Smooth muscle cell of the brain vasculature (primary cell): ENCODE results near the gene BCL7C.

Source experiments
- DNase-seq: peaks from one replicate; pipeline ENCODE4 v3.0.0-alpha.2; 2012; ENCODE audit warnings: low read depth, low spot score

The BCL7C gene

DNA sequence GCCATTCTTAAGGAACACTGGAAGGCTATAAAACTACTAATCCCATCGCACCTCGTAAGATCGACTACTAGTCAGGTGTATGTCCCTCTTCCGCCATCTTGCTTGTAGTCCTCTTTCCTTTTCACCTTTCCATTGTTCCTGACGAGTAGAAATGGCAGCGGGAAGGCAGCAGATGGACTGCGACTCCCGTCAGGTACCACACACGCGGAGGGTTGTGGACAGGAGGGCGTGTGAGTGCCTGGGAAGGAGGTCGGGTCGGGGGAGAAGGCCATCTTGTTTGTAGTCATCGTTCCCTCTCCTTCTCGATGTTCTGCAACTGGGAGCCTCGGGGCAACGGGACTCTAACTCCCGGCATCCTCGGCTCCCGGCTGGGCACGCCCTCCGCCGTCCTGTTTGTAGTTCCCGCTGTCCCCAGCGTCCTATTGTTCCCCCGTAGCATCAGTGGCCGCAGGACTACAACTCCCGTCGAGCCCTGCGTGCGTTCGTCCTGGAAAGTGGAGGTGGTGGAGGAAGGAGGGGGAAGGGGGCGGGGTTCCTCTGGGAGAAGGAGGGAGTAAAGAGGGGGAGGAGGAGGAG is 29.2 kb upstream of the BCL7C start:
- DNase-seq = peak; percentile 100

DNA sequence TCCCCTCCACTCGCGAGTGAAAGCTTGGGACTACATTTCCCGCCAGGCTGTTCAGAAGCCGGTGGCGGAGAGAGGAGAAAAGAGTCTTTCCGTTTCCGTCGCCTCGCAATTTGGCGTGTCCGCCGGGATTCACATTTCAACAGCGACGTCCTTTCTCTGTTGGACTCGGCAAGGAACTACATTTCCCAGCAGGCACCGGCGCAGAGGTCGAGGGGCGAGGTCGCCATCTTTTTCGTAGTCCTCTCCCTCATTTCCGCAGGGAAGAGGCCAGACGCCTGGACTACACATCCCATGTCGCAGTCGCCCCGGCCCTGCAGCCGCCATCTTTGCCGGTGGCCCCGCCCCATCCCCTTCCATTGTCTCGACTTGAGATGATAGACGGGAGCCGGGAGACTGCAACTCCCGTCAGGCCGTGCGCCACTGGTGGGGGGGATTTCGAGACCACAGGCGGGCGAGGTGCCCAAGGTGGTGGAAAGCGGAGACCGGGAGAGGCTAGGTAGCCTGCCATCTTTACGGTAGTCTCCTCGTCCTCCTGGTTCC is 28.6 kb upstream of the BCL7C start:
- DNase-seq = peak; percentile 99

DNA sequence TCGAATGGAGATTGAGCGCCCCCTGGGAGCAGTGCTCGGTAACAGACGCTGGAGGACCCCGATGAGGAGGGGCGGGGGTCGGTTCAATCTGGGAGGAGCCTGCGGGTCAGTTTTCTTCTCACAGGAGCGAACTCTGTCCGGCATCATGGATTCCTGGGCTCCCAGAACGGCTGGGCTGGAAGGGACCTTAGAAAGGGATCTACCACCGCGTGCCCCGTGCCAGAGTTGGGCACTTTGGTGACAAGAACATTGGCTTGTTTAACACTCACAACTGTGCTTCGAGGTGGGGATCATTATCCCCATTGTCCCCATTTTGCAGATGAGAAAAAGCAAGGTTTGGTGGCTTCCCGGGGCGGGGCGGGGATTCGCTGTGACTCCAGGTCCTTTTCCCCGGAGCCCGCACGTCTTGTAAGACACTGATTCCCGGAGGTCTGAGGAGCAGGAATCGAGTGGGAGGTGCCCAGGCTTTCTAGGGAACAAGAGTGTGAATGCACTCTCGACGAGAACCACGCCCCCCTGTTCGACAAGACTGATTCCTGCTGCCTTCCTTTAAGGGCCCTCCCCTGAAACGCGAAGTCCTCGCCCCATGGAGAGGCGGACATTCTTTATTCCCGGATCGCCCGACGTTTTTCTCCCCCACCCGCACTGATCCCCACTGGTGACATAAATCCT is 28.0 kb upstream of the BCL7C start:
- peak; percentile 83 for DNase-seq

DNA sequence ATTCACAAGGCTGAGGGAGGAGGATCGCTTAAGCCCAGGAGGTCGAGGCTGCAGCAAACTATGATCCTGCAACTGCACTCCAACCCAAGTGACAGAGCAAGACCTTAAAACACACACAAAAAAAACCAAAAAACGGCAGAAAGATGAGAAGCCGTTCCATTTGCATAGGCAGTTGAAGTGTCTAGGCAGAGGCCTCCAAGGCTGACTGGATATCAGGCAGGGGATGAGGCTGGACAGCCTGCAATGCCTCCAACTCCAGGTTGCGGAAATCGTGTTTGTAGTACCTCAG is 27.5 kb upstream of the BCL7C start:
- no peak for DNase-seq

DNA sequence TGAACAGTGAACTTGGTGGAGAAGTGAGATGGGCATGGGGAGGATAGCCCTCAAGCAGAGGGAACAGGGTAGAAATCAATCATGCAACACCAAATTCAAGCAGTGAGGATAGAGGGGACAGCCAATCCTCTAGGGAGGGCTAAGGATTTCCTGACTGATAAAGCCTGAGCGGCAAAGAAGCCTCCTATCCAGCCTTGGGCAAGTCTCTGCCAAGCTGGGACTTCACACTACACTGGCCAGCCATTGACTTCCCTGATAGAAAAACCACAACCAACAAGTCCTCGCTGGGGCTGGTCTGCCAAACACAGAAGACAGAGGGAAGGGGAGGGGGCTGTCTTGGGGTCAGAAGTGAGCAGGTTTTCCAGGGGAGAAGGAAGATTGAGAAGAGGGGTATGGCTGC is 27.0 kb upstream of the BCL7C start:
- DNase-seq = no peak

DNA sequence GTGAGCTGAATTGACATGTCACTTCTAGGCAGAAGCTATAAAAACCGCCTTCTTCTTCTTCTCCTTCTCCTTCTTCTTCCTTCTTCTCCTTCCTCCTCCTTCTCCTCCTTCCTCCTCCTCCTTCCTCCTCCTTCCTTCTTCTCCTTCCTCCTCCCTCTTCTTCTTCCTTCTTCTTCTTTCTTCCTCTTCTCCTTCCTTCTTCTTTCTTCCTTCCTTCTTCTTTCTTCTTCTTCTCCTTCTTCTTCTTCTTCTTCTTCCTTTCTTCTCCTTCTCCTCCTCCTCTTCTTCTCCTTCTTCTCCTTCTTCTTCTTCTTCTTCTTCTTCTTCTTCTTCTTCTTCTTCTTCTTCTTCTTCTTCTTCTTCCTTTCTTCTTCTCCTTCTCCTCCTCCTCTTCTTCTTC is 24.7 kb upstream of the BCL7C start:
- DNase-seq = no peak

DNA sequence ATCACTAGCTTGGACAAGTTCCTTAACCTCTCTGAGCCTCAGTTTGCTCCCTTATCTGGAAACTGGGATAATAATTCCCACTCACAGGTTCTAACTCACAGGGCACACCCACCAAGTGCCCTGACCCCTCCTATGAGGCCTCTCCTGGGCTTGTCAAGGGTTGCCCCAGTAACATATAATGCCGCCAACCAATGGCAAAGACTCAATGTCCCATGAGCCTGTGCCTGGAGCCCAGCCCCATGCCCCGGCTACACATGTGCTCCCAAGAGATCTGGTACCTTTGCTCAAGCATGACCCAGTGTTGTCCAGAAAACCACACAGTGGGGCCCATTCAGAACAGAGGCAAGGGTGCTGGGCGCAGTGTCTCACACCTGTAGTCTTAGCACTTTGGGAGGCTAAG is 21.0 kb upstream of the BCL7C start:
- DNase-seq = no peak

DNA sequence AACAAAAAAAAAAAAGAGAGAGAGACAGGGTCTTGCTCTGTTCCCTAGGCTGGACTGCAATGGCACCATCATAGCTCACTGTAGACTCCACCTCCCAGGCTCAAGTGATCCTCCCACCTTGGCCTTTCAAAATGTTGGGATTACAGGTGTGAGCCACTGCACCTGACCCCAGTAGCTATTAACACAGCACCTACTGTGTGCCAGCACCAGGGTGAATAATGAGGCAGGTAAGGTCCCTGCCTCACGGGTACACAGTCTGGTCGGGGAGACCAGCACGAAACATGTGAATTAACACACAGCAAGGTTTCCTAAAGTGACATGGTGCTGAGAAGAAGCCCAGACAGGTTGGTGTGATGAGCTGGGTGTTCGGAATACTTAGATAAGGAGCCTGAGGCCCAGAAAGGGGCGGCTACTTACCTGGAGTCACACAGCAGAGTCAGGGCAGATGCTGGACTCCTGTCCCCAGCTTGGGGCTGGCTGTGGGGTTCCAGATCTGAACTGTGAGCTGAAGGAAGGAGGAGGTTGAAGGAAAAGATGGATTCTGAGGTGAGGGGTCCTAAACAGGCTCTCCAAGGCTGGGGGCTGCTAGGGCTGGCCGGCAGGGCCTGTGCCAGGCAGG is 19.0 kb upstream of the BCL7C start:
- no peak for DNase-seq

DNA sequence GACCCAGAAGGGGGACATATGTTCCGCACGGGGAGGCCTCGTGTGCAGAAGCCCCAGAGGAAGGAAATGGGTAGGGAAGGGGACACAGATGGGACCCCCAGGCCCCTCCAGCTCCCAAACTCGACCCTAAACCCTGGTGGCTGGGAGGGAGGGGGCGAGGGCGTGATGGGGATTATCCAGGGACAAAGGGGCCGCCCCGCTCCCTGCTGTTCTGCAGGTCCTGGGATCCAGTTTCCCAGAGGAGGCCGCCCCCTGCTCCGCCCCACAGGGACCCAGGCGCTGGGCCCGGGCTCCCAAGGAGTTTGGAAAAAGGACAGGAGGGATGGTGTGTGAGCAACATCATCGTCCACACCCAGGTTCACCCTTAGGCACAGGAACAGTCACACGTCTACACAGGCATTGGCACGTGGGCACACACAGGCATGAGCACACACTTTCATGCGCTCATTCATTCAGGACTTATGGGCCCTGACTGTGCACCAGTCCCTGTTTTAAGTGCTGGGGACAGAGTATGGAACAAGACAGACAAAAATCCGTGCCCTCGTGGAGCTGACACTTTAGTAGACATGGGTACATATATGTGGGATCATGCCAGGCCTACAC is 16.7 kb upstream of the BCL7C start:
- no peak for DNase-seq

DNA sequence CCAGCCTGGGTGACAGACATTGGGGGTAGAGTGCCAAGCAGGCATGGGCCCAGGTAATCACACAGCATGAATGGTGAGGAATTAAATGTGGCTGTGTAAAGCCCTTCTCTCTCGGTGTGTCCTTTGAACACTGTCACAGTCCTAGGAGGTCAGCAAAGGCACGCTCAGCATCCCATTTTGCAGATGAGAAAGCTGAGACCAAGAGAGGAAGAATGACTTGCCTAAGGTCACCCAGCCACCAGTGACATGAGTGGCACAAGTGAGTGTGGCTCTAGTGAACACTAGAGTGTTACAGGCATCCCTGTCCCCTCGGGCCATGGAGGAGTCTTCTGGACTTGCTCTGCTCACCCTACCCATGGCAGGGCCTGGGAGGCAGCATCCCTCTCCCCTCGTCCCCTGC is 13.2 kb upstream of the BCL7C start:
- no peak for DNase-seq

DNA sequence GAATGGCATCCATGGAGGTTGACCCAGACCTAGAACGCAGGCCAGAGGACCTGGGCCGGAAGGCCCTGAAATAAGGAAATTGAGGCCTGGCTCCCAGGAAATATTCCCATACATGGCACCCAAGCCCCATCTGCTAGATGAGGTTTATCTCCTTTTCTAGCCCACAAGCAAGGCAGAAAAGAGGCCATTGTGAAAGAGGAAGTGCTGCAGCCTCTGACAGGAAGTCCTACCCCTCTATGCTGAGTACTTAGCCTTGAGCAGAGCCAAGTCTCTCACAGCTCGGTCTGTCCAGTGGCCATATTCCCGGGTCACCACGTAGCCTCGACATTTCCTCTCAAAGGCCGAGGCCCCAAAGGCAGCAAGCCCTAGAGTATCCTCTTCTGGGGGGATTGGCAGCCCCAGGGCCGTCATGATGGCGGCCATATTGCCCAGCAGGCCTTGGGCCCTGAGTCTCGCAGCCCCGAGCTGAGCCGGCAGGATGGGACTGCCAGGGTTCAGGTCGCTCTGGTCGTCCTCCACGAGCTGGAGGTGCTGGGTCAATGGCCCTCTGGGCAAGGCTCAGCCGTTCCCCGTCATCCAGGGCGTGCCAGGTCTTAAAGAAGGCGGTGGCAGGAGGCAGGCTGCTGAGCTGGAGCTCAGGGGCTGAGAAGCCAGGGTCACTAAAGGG is 10.4 kb upstream of the BCL7C start:
- DNase-seq = no peak

DNA sequence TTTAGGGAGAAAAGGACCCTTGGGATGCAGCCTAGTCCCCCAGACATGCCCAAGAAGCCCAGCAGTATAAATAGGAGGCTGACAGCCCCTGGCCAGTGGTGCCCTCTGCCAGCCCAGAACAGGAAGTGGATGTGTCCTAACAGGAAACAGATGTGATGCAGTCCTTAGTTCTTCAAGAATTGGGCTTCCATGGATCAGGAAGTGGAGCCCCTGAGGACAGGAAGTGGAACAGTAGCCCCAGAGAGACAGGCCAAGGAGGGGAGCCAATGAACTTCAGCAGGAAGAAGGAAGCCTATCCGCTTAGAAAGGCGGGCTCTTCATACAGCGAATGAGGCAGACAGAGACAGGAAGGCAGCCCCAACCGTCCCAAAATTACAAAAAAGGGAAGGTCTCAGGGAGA is 9.7 kb upstream of the BCL7C start:
- DNase-seq = no peak

DNA sequence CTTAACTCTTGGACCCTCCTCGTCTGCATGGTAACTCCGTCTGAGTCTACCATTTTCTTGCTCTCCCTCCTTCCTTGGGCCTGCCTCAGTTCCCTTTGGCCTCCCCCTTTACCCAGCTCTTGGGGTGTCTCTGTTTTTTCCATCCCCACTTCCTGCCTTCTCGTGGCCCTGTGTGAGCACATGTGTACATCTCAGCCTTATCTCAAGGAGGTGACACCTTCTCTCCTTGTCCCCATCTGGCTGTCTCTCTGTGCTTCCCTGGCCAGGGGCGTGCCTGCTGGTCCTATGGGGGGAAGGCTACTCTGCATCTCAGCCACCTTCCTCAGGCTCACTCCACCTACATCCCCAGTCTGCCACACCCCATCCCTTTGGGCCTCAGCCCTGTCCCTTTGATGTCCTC is 9.1 kb upstream of the BCL7C start:
- DNase-seq = no peak

DNA sequence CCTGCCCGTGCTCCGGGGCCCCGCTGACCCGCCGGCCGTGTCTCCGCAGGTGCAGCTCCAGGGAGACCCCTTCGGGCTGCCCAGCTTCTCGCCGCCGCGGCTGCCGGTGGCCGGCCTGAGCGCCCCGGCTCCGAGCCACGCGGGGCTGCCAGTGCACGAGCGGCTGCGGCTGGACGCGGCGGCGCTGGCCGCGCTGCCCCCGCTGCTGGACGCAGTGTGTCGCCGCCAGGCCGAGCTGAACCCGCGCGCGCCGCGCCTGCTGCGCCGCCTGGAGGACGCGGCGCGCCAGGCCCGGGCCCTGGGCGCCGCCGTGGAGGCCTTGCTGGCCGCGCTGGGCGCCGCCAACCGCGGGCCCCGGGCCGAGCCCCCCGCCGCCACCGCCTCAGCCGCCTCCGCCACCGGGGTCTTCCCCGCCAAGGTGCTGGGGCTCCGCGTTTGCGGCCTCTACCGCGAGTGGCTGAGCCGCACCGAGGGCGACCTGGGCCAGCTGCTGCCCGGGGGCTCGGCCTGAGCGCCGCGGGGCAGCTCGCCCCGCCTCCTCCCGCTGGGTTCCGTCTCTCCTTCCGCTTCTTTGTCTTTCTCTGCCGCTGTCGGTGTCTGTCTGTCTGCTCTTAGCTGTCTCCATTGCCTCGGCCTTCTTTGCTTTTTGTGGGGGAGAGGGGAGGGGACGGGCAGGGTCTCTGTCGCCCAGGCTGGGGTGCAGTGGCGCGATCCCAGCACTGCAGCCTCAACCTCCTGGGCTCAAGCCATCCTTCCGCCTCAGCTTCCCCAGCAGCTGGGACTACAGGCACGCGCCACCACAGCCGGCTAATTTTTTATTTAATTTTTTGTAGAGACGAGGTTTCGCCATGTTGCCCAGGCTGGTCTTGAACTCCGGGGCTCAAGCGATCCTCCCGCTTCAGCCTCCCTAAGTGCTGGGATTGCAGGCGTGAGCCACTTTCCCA is 8.4 kb upstream of the BCL7C start:
- DNase-seq = no peak

DNA sequence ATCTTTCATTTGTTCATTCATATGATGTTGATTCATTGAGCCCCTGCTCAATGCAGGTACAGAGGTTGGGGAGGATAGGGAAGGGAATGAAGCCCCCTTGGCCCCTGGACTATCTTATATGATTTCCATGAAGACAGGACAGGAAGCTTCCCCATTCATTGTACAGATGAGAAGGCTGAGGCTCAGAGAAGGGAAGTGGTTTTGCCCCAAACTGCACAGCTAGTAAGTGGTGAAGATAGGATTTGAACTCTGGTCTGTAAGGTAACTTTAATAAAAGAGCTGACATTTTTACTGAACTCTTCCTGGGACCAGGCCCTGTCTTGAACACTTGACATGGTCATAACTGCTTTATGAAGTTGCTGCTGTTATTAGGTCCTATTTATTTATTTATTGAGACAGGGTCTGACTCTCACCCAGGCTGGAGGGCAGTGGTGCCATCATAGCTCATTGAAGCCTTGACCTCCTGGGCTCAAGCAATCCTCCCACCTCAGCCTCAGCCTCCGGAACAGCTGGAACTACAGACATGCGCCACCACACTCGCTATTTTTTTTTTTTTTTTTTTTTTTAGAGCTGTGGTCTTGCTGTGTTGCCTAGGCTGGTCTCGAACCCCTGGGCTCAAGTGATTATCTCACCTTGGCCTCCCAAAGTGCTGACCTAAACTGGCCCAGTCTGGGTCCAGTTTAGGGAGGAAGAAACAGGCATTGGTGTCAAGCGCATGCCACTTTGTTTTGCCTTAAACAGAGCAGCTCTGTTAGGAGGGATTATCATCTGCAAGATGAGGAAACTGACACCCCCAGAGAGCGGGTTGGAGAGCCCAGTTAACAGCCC is 7.5 kb upstream of the BCL7C start:
- DNase-seq = no peak

DNA sequence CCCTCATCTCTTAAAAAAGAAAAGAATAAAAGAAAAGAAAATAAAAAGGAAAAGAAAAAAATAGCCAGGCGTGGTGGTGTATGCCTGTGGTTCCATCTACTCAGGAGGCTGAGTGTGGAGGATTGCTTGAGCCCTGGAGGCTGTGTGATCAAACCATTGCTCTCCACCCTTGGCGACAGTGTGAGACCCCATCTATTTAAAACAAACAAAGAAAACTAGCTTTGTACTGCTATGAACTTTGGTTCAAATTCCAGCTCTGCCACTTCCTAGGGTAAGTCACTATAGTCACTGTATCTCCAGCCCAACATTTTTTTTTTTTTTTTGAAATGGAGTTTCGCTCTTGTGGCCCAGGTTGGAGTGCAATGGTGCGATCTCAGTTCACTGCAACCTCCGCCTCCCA is 6.7 kb upstream of the BCL7C start:
- DNase-seq = no peak

DNA sequence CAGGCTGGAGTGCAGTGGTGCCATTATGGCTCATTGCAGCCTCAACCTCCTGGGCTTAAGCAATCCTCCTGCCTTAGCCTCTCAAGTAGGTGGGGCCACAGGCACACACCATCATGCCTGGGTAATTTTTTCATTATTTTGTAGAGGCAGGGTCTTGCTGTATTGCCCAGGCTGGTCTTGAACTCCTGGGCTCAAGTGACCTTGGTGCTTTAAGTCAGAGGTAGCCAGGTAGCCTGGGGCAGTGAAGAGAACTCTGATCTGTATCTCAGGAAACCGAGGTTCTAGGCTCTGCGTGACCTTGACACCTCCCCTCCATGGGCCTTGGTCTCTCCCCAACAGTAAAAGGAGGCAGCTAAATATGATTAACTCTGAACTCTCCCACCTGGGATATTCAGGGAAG is 5.9 kb upstream of the BCL7C start:
- DNase-seq = no peak

DNA sequence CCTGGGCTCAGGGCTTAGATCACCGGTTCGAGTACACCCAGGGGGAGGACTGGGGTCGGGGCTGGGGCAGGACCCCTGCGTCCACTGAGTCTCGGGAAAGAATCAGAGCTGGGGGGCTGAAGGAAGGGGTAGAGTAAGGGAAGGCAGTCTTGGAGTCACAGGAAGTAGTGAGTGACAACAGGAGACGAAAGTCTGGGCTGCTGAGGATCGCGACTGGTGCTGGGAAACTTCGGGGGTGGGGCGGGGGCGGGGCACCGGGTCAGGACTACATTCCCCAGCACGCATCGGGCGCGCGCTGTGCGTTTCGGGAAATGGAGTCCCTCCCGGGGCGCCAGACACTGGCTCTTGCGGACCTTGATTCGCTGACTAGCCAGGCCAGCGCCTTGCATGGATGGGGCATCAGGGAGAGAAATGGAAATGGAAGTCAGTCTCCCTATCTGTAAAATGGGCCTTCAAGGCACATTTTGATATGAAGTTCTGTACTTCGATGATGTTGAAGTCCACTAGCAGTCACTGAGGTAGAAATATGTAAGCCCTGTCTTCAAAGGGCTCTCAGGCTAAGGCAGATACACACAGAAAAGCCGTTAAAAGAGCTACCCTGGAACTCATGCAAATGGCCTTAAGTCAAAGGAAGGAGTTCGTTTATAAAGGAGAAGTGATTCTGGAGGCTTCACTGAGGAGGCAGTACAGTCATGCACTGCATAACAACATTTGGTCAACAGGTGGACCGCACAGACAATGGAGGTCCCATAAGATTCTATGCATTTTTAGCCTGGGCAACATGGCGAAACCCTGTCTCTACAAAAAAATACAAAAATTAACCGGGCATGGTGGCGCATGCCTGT is 3.2 kb upstream of the BCL7C start:
- peak; percentile 82 for DNase-seq

DNA sequence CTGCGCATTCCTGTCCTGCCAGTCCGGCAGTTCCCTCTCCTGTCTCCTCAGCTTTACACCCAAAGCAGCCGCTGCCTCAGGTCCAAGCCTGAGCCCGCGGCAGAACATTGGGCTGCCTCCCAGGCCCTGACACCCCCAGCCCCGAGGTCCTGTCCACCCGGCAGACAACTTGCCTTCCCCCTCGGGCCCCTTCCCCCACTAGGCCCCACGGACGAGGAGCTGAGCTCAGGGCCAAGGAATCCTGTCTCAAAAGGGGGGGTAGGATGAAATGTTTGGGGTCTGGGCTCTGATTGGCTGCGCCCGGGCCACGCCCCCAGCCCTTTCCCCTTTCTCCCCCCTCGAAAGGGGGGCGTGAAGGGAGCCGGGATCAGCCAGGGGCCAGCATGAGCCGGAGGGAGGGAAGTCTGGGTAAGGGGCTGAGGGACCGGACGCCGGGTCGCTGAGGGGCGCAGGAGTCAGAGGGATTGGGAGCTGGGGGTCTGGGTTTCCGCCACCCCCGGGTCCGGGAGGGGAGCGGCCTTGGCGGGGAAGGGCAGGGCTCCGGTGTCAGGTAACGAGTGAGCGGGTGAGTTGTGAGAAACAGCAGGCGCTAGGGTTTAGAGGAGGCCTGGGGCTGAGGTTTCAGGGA is 2.5 kb upstream of the BCL7C start, which contains the start of gene CTF1:
Gene CTF1, plus strand, starts transcription at position 354 of the 628 bp plus-strand sequence. Its CDS starts 30 bp downstream, at position 384.
- no peak for DNase-seq
